ENCODE data around the gene ATE1. TPM values are rescaled to one million over a fixed set of nuclear protein-coding genes. Genes with fewer than 3 reads are reported as not detected.

Gene ATE1
- total RNA-seq, 4 donors from 2014 or later = 26.4 to 42.6 (median 30.1) TPM

DNA sequence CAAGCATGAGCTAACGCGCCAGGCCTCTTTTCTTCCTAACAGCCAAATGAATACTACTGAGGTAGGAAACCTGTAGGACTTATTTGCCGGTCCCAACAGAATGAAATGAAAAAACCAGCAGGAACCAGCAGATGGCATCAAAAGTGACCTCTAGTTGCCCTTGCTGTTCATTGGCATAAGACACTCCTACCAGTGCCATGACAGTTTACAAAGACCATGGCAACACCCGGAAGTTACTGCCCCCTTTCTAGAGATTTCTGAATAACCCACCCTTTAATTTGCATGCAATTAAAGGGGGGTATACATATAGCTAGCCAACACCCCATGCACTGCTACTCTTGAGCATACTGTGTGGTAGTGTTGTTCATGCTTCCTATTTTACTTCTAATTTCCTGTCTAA is 65.2 kb downstream of the ATE1 start:
- TF ChIP-seq, protein P1, sequence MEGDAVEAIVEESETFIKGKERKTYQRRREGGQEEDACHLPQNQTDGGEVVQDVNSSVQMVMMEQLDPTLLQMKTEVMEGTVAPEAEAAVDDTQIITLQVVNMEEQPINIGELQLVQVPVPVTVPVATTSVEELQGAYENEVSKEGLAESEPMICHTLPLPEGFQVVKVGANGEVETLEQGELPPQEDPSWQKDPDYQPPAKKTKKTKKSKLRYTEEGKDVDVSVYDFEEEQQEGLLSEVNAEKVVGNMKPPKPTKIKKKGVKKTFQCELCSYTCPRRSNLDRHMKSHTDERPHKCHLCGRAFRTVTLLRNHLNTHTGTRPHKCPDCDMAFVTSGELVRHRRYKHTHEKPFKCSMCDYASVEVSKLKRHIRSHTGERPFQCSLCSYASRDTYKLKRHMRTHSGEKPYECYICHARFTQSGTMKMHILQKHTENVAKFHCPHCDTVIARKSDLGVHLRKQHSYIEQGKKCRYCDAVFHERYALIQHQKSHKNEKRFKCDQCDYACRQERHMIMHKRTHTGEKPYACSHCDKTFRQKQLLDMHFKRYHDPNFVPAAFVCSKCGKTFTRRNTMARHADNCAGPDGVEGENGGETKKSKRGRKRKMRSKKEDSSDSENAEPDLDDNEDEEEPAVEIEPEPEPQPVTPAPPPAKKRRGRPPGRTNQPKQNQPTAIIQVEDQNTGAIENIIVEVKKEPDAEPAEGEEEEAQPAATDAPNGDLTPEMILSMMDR (IDR thresholded peaks at IDR 0.05; ENCODE audit: low read depth) = no peak

DNA sequence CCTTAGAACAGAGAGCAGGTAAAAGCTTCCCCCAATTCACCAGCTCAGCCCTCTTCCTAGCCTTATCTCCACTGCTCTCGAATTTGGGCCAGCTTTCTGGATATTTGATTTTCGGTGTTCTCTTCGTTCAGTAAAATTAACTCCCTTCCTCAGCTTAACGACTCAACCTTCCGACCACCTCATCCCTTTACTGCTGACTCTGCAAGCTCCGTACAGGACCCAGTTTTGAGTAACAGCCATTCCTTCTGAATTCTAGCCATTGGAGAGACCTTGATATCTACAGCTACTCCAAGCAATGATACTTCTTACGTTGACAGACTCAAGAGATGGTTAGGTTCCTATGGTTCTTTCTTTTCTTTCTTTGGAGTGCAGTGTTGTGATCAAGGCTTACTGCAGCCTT is 65.8 kb downstream of the ATE1 start:
- TF ChIP-seq, protein P1 (IDR thresholded peaks at IDR 0.05; ENCODE audit: low read depth) = no peak

DNA sequence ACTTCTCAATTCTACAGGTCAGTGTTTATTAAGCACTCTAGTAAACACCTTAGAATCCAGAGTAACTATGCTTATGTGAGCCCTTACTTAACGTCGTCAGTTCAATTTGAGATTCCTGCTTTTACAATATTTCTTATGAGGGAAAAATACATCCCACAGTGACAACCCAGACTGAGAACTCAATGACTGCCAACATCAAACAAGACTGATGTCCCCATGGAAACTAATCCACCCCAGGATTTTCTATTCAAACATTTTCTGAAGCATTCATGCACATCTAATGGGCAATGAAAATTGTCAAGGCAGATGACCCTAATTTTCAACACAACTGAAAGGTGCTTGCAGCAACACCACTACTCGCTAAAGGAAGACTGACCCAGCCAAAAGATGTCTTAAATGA is 67.0 kb downstream of the ATE1 start:
- TF ChIP-seq, protein P1 (IDR thresholded peaks at IDR 0.05; ENCODE audit: low read depth) = no peak

DNA sequence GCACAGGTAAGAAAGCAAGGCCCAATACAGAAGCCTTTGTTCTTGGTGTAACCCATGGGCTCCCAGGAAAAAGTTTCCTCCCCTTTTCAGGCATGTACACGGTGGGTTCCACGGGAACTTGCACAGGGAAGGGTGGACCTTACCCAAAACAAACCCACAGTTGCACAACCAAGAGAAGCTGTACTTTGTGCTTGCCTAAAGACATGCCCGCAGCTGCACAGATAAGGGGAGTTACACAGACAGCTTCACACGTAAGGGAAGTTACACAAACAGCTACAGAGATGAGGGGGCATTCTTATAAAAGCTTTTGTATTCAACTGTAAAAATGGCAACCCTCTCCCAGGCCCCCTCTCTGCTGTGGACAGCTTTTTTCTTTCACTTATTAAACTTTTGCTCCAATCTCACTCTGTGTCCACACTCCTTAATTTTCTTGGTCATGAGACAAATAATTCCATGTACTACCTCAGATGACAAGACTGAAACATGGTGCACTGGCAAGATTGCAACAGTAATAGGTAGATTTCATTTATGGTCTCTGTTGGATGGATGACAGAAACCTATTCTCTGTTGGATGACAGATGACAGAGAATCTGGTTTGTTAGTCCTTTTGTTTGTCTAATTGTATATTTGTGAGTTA is 72.9 kb downstream of the ATE1 start:
- TF ChIP-seq, protein P1 (IDR thresholded peaks at IDR 0.05; ENCODE audit: low read depth) = no peak

DNA sequence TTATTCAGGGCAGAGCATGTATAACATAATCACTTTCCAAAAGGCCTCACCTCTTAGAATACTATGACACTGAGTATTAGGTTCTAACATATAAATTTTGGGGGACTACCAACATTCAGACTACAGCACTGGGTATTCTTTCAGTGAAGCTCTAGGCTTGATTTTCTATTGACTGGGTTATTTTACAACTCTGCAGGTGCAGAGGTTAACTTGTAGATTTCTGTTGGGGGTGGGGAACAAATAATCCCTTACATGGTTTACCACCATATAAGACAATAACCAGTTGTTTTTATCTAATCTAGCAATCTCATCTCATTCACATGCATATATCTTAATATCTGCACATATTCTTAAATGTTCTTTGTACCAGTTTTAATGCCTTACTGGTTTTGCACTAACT is 73.9 kb downstream of the ATE1 start:
- TF ChIP-seq, protein P1 (IDR thresholded peaks at IDR 0.05; ENCODE audit: low read depth) = no peak

DNA sequence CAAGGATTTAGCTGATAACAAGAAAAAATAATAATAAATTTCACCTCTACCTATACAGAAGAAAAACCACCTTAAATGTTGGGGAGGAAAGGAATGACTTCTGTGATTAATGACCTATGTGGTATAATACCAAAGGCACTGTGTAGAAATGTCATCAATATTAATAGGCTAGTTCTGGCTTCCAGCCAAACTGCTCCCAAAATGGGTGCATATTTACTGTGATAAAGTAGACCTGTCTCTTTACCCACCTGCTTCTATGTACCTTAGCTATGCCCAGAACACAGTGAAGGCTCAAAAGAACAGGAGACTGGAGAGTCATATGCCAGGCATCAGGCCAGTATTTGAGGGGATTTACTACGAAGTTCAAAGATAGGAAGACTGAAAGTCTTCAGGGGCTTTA is 76.0 kb downstream of the ATE1 start:
- TF ChIP-seq, protein P1 (IDR thresholded peaks at IDR 0.05; ENCODE audit: low read depth) = no peak

DNA sequence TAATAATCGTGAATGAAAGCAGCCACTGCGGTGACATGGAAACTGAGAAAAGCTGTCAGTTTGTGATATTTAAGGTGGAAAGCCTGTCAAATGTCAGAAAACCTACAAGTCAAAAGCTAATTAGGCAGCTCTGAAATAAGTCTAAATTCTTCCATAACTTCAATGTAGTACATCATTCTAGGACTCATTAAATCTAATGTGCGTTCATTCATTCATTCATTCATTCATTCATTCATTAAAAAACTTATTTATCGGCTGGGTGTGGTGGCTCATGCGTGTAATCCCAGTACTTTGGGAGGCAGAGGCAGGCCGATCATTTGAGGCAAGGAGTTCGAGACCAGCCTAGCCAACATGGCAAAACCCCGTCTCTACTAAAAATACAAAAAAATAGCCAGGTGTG is 79.7 kb downstream of the ATE1 start:
- TF ChIP-seq, protein P1 (IDR thresholded peaks at IDR 0.05; ENCODE audit: low read depth) = no peak

Measured in subcutaneous adipose tissue (tissue), 4 donors.